GM19328 (cell line): ENCODE measurements around the gene RPL7A.
"Not testable (repeated sequence)": the region's sequence is repeated elsewhere in the genome, so short reads cannot be mapped to it uniquely, and the experiment has no call there.

Source experiments
- ATAC-seq: cut with Tn5 transposase; IDR thresholded peaks from one replicate; pipeline ENCODE4 v1.9.1; 2021; ENCODE audit warnings: mild to moderate bottlenecking, moderate library complexity; ENCODE audit not compliant: unreplicated experiment

RPL7A gene

DNA sequence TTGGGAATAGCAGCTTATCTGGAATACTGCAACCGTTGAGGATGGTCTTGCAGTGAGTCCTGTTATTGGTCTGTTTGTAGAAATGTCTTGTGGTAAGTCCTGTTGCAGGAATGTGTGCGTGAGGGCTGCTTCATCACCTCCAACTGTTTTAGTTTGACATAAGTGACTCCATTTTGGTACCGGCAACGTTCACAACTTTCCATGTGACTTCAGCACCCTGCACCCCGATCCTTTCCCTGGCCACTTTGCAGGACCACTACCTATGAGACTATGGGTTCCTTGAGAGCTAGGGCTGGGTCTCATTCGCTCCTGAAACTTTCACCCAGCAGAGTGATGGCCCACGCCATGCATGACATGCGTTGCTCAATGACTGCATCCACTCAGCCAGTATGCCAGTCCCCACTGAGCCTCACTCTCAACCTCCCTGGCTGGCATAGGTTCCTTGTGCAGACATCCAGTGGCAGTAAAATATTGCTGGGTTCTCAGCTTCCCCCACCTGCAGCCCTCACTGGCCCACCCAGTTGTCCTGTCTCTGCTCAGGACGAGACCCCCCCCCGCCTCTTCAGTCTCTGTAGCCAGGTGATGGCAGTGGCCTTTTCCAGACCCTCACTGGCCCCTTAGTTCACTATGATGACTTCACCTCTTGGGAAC lies 20.1 kb upstream of the RPL7A start:
- ATAC-seq, result no peak

DNA sequence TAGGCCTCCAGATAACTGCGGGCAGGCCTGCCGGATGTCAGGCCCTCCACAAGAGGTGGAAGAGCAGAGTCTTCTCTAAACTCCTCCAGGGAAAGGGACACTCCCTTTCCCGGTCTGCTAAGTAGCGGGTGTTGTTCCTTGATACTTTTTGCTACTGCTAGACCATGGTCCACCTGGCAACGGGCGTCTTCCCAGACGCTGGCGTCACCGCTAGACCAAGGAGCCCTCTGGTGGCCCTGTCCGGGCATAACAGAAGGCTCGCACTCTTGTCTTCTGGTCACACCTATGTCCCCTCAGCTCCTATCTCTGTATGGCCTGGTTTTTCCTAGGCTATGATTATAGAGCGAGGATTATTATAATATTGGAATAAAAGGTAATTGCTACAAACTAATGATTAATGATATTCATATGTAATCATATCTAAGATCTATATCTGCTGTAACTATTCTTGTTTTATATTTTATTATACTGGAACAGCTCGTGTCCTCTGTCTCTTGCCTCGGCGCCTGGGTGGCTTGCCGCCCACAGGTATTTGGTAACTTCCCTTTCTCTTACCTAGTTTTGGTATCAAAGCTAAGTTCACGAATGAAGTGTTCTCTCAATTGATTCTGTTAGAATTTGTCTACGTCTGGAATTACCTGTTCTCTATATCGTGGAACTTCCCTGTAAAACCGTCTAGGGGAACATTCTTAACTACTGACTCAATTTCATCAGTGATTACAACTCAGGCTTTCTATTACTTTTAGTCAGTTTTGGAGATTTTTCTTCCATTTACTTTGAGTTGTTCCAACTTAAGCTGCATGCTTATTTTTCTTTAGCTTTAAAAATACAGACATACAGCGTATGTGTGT lies 18.5 kb upstream of the RPL7A start:
- not testable (repeated sequence) for ATAC-seq

DNA sequence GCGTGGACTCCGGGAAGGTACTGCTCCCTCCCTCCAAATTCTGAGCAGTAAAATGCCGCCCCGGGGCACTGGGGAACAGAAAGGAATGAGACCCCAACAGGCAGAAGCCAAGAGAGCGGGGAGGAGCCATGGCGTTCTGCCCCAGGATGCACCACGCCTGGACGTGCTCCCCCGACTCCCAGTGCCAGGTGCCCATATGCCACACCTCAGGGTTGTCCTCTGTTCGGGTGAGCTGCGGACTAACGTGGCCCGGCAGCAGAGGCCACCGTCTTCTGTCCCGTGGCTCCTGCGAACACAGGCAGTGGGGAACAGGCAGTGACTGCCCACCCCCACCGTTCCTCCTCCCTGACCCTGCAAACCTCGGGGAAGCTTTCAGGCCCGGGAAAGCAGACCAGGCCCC lies 16.8 kb upstream of the RPL7A start:
- ATAC-seq, result no peak

DNA sequence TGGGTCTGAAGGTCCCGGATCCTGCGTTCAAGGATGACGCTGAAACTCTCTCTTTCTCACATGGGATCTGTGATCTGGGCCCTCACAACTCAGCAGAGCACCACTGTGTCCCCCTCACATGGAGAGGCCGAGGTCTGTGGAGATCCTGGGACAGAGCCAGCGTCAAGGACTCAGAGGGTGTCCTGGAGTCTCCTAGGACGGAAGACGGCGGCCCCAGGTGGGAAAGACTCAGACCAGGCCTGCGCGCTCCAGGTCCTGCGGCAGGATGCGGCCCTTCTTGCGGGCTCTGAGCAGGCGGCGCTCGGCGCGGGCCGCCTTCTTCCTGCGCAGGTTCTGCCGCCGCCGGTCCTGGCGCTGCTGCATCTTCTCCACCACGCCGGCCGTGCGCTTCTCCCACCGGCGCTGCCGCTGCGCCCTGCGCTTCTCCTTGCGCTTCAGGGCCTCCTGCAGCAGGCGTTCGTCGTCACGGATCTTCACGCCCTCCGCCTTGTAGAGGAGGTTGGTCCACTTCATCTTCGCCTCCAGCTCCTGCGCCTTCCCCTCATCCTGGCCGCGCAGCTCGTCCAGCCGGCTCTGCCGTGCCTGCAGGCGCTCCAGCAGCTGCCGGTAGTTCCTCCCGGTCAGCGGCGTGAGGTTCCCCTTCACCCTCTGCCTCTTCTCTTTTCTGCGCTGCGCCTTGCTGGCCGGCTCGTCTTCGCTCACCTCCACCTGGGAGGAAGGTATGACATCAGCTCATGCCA lies 16.2 kb upstream of the RPL7A start:
- no peak for ATAC-seq

DNA sequence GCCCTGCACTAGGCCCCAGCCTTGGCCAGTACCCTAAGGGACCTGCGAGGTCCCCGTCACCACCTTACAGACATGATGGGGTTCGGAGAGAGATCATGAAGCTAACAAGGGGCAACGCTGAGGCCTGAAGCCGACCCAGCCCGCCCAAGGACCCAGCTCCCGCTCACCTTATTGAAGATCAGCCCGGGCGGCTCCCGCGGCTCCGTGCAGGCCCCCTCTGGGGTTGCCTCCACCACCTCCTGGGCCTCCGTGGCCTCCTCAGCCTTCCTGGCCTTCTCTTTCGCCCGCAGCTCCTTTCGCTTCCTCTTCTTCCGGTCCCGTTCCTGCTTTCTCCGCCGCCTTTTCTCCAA lies 15.7 kb upstream of the RPL7A start:
- ATAC-seq, result no peak

DNA sequence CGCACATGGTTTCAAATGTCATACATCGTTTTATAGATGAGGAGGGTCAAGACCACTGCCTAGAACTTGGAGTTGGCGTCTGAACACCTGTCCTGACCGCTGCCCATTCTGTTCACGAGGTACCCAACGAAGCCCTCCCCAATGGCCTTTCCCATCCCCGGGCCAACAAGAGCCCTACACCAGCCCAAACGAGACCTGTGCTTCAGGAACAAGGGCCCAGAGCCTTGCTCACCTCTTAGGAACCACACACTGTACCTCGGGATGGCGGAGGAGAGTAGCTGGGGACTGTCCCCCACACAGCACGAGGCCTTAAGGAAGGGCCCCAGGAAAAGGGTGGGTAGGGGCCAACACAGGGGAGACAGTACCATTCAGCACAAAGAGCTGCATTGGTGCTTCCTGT lies 15.0 kb upstream of the RPL7A start:
- ATAC-seq, result no peak

DNA sequence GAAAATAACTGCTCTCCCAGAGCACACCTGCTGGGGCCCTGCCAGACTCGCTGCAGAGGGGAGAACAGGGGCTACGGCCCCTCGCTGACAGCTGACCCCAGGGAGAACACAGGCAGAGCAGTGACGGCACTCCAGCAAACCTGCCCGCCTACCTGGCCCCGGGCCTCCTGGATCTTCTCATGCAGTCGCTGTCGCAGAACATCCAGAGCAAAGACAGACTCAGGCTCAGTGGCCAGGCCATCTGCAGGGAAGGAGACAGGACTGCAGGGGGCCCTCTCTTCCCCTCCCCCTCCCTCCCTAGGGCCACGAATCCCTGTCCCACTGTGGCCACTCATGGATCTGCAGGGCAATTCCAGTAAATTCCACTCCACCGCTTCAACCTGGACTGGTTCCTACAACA lies 14.5 kb upstream of the RPL7A start:
- no peak for ATAC-seq

DNA sequence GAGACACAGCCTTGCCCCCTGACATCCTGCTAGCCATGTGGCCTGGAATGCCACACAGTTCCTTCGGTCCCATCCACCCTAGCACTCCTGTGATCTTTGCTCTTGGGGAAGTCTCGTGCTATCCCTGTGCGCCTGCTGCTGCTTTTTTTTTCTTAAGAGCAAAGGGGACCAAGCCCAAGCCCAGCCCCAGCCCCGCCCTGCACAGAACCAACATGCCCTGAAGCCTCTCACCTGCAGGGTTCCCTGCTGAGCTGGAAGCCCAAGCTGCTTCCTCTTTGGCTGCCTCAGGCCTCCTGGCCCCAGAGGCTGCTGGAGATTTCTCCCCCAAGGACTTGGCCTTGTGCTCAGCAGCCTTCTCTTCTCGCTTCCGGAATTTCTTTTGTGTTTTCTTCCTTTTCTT lies 13.9 kb upstream of the RPL7A start:
- no peak for ATAC-seq

DNA sequence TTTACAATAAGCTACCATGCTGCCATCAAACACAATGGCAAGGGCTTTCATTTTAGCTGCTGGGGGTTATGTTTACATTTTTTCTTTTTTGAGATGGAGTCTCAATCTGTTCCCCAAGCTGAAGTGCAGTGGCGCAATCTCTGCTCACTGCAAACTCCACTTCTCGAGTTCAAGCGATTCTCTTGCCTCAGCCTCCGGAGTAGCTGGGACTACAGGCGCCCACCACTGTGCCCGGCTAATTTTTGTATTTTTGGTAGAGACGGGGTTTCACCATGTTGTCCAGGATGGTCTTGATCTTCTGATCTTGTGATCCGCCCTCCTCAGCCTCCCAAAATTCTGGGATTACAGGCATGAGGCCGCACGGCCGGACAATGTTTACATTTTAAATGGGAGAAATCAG lies 13.1 kb upstream of the RPL7A start:
- ATAC-seq, result not testable (repeated sequence)

DNA sequence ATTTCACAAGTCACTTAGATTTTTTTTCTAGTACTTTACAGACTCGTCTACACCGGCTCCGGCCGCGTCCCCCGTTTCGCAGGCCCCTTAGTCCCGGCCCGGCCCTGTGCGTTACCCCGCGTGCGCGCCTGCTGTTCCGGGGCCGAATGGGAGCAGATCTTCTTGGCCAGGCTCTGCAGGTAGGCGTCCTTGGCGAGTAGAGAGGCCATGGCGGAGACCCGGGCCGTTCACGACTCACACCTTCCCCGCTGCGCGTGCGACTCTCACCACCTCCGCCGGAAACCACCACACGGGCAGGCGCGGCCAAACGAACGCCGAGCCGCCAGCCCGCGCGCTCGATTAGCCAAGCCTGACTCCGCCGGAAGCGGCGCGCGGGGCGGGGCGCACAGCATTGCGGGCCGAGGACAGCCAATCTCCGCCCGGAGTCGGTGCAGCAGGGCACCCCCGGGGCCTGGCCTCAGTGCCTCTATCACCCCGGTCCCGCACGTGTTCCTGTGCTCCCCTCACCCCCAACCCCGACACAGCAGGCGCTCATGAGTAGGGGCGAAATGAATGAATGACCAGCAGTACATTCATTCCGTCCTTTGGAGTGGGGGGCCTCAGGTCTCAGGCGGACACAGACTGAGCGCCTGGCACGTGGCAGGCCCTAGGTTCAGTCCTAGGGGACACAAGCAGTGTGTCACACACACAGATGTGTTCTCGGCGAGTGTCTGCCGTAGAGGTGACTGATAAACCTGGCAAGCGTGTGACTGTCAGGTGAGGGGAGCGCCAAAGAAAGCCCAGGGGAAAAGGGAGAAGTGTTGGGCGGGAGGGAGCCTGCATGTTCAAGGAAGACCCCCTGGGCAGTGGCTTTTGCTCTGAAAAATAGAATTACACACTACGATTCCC lies 11.8 kb upstream of the RPL7A start, which contains the start of gene SURF6:
TSS of gene SURF6 (minus strand) at position 265 of the 888 bp plus-strand sequence. CDS start at position 209, 56 bp downstream.
- ATAC-seq, result peak; percentile 91

DNA sequence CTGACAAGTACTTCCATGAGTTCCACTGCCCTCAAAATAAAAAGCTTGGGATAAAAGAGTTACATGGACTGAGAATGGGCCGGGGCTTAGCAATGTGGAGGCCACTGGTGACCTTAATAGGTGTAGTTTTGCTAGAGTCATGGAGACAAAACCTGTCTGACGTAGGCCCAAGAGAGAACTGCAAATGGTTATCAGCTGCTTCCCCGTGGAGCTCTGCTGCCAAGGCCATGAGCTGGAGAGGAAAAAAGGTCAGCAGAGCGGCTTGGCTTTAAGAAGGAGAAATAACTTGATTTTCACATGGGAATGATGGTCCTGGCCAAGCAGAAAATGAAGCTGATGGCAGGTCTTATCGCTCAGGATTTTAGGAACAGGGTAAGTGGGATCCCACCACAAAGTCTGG lies 8.4 kb upstream of the RPL7A start:
- no peak for ATAC-seq

DNA sequence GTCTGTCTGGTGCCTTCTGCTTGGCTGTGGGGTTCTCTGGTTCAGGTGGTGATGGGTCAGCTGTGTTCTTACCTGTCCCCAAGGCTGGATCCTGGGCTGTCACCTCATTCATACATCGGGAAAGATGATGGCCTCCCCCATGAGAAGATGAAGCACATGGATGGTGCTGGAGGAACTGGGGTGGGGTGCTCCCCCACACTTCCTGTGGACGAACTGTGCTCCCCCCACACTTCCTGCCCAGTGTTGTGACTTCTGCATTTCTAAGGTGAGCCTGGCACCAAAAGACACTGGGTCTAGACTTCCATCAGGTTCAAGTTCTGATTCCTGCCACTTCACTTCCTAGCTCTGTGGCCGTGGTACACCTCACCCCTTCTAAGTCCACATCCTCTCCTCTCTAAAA lies 7.8 kb upstream of the RPL7A start:
- ATAC-seq, result no peak

DNA sequence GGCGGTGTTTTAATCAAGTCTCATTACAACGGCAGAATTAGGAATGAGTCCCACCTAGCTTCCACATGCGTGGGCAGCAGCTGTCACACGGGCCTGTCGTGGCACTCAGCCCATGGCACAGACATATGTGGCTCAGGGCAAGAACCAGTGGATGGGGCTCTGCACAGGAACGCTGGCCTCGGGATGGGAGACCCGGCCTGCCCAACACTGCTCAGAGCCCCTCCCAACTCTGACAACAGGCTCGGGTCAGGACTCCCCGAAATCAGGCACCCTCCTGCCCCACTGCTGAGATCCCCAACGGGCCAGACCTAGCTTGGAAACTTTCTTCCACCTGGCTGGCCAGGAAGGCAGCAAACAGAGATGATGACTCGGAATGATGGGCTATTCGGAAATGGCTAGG lies 7.1 kb upstream of the RPL7A start:
- ATAC-seq, result no peak

DNA sequence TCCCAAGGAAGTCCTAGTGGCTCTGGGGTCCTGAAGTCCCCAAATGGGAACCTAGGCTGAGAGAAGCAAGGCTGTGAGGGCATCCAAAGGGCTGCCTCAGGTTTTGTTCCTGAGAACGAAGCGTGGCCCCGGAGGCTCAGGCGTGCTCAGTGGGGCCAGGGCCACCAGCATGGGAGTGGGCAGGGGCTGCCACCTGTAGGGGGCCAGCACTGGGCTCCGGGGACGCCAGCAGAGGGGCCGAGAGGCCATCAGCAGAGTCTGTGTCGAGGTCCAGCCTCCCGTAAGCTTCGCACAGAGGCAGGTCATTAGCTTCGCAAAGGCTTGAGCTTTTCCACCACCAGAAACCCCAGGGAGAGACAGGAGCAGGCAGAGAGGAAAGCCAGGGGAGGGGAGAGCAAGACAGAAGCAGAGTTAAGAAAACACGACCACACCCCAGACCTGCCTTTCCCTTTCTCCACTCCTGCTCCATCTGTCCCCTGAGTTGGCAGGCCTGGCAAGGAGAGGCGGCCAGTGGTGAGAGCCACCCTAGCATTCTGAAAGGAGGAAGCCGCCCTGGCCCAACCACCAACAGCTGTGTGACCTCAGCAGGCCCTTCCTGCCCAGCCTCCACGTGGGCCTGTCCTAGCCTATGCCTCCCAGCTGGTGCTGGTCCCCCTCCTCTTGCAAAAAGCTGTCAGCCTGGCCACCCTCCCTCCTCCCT lies 6.5 kb upstream of the RPL7A start:
- ATAC-seq, result no peak

DNA sequence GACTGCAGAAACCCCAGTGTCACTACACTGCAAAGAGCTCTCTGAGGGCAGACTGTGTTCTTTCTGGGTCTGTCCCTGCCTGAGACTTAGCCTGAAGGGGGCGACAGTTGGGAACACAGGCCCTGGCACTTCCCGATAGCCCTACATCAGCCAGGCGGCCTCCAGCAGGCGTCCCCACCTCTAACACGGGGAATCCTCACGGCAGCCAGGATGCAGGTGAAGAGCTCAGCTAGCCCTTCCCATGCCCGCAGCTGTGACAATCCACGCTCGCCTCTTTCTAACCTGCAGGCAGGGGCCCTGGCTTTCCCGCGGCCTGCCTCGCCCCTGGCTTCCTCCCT lies 6.0 kb upstream of the RPL7A start:
- ATAC-seq, result no peak

DNA sequence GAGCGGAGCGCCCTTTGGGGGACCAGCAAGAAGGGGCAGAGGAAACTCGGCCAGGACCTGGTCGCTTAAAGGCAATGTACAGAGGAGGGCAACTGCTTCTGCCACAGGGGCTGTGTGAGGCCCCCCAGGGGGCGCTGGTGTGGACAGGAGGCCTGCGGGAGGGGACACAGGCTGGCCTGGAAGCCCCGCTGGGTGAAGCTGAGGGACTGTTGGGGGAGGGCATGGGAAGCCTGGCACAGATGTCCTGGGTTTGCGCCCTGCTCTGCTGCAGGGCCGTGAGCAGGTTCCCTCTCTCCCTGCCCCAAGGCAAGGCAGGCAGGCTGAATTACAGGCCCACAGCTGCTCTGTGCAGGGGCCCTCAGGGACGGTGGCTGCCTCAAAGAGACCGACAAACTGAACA lies 5.4 kb upstream of the RPL7A start:
- no peak for ATAC-seq

DNA sequence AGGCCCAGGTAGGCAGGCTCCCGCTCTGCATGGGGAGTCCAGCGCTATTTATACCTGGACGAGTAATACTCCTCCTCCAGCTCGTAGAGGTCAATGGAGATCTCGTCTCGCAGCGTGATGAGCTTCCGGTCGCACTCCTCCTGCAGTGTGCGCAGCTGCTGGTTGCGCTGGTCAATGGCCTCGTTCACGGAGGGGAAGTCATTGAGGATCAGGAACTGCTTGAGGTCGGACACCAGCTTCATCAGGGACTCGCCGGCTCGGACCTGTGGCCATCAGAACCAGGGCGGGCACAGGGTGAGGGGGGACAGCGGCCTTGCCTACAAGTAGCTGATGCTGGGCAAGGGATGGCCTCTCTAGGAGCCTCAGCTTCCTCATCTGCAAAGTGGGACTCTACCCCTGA lies 3.9 kb upstream of the RPL7A start:
- ATAC-seq, result no peak

DNA sequence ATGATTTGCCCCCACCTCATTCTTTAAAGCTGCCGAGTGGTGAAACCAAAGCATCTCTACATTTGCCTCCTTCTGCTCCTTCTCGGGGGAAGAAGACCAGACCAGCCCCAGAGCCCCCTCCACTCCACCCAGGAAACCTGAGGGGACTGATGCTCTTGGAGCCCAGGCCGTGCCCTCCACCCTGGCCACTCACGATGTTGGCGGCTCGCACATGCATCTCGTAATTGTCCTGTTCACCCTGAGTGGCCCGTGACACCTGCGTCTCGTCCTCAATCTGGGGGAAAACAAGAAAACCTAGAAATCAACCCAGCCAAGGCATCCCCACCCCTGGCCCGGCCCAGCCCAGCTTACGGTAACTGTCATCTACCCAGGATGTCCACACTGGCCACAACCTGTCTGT lies 3.0 kb upstream of the RPL7A start:
- ATAC-seq, result no peak

DNA sequence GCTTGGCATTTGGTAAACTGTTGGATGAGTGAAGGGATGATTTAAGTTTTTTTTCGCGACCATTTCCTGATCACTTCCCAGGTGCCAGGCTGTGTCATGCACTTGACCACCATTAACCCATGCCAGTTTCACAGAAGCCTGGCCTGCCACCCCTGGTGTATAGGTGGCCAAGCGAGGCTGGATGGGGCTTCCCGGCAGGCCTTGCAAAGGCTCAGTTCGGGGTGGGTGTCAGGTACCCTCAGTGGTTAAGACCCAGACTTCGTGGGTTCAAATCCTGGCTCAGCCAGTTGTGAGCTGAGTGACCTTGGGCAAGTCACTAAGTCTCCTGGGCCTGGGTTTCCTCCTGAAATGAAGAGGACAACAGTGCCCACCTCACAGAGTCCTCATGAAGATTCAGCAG lies 2.4 kb upstream of the RPL7A start:
- ATAC-seq, result no peak

DNA sequence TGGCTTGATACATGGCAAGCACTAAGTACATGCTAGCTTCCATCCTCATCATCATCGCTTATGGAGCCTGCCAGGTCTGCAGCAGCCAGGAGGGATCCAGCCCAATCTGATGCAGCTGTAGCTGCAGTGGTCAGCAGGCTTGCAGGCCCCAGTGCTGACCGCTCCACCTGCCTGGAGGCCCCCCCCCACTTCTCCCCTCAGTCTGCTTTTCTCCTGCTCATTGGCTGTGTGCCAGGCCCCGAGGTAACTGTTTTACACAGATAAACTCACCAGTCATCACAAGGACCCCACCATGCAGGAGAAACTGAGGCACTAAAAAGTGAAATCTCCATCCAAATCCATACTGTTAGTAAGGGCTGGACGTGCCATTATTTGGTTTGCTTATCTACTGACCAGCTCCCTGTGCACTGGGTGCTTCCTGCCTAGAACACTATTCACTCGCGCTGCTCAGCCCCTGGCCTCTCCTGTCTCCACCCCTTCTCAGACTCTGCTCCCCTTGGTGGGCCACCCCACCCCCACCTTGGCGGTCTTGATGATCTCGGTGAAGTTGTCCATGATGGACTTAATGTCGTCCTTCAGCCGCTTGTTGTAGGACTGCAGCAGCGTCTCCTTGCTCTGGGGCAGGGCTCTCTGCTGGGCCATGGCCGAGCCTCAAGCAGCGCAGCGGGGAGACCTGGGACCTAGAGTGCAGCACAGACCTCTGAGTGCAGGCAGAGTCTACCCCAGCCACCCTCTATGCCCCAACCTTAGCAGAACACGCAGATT lies 1.8 kb upstream of the RPL7A start:
- ATAC-seq, result no peak
